H1 (cell line): ENCODE data around the gene TMEM45A. TPM values are rescaled to one million over a fixed set of nuclear protein-coding genes. Genes with fewer than 3 reads are reported as not detected.

ENCODE experiments used
- CTCF ChIA-PET: fragments of 300-600 bp; sonication (Branson Sonifier 250); formaldehyde crosslinking; loops from one replicate; lab custom pipeline; 2021; ENCODE audit not compliant: partially characterized antibody; lab: Charles Lee
- POLR2A ChIA-PET: fragments of 300-600 bp; sonication (Branson Sonifier 250); formaldehyde crosslinking; loops from one replicate; lab custom pipeline; 2021; ENCODE audit warnings: inconsistent platforms; ENCODE audit not compliant: partially characterized antibody; lab: Charles Lee
- DNase-seq, 2 experiments: peaks; one replicate each; pipeline versions ENCODE4 v3.0.0 to v3.0.0-alpha.2; 2010 to 2022; ENCODE audit warnings: low spot score in 2 of 2, low read depth in 1 of 2, mixed read lengths in 1 of 2
- FAIRE-seq: peaks from 2 replicates; lab custom pipeline; 2011; peaks lifted over from hg19 to GRCh38; lab: Jason Lieb, UNC
- H2AFZ ChIP-seq: 2 replicates; pipeline ENCODE4 v1.8.1; 2012; ENCODE audit warnings: low read length, inconsistent platforms
- H2AK5ac ChIP-seq: 2 replicates; pipeline ENCODE4 v1.6.1; 2013; ENCODE audit warnings: low read depth, low read length
- H2BK120ac ChIP-seq: replicated peaks from 2 replicates; pipeline ENCODE3; 2013; ENCODE audit warnings: low read depth, low read length, inconsistent platforms
- H2BK12ac ChIP-seq: 2 replicates; pipeline ENCODE4 v1.6.1; 2013; ENCODE audit warnings: low read depth, low read length
- H2BK15ac ChIP-seq: 2 replicates; pipeline ENCODE4 v1.6.1; 2013; ENCODE audit warnings: low read length
- H2BK20ac ChIP-seq: 2 replicates; pipeline ENCODE4 v1.6.1; 2013; ENCODE audit warnings: low read length
- H2BK5ac ChIP-seq: 2 replicates; pipeline ENCODE4 v1.6.1; 2013; ENCODE audit warnings: low read depth, low read length
- H3K14ac ChIP-seq: 2 replicates; pipeline ENCODE4 v1.6.1; 2013; ENCODE audit warnings: inconsistent platforms; ENCODE audit not compliant: insufficient read length
- H3K18ac ChIP-seq: 2 replicates; pipeline ENCODE4 v1.6.1; 2013; ENCODE audit warnings: low read length; ENCODE audit errors: extremely low read depth
- H3K23ac ChIP-seq: 2 replicates; pipeline ENCODE4 v1.6.1; 2013; ENCODE audit warnings: inconsistent platforms; ENCODE audit not compliant: insufficient read length
- H3K23me2 ChIP-seq: 2 replicates; pipeline ENCODE4 v1.6.1; 2013; ENCODE audit warnings: low read depth, low read length
- H3K27ac ChIP-seq: 2 replicates; pipeline ENCODE4 v1.6.1; 2011; ENCODE audit warnings: low read depth, low read length, inconsistent platforms
- H3K27me3 ChIP-seq, 4 experiments: replicated peaks in 1 of 4; 1 replicate in 1 of 4; 2 replicates in 3 of 4; pipeline versions ENCODE4 v1.6.1 to v1.8.1; 2011 to 2013; ENCODE audit warnings: low read length in 3 of 4, mild to moderate bottlenecking in 3 of 4, inconsistent platforms in 2 of 4, mixed read lengths in 2 of 4, moderate library complexity in 1 of 4; ENCODE audit not compliant: control insufficient read depth in 3 of 4, insufficient read depth in 3 of 4; ENCODE audit errors: extremely low read depth in 1 of 4
- H3K36me3 ChIP-seq, 4 experiments: 2 replicates each; pipeline versions ENCODE4 v1.6.1 to v1.8.1; 2011 to 2013; ENCODE audit warnings: mild to moderate bottlenecking in 4 of 4, low read length in 3 of 4, moderate library complexity in 2 of 4, control low read depth in 1 of 4, inconsistent platforms in 1 of 4; ENCODE audit not compliant: insufficient read depth in 4 of 4, control insufficient read depth in 2 of 4
- H3K4ac ChIP-seq: replicated peaks from 2 replicates; pipeline ENCODE3; 2013; ENCODE audit warnings: low read length, low read depth, mixed read lengths, inconsistent platforms; ENCODE audit not compliant: insufficient read length
- H3K4me1 ChIP-seq, 4 experiments: replicated peaks in 1 of 4; 1 replicate in 1 of 4; 2 replicates in 3 of 4; pipeline versions ENCODE4 v1.6.1 to v1.8.1; 2011 to 2013; ENCODE audit warnings: low read length in 3 of 4, inconsistent platforms in 2 of 4, mixed read lengths in 1 of 4; ENCODE audit not compliant: insufficient read depth in 4 of 4, control insufficient read depth in 3 of 4
- H3K4me2 ChIP-seq, 2 experiments: 2 replicates each; pipeline versions ENCODE4 v1.6.1 to v1.8.1; 2011 to 2013; ENCODE audit warnings: low read depth in 2 of 2, low read length in 2 of 2, control low read depth in 1 of 2, inconsistent platforms in 1 of 2, mild to moderate bottlenecking in 1 of 2; ENCODE audit not compliant: insufficient read depth in 1 of 2
- H3K4me3 ChIP-seq, 4 experiments: fragments of 200-600, 300-600 bp in 1 of 4; sonication (generic), shearing (Covaris generic), sonication (Bioruptor Twin) in 1 of 4; 2 replicates each; pipeline versions ENCODE4 v1.5.1 to v1.8.1; 2011 to 2016; ENCODE audit warnings: low read length in 4 of 4, low read depth in 3 of 4, control low read depth in 2 of 4, inconsistent platforms in 2 of 4, mild to moderate bottlenecking in 2 of 4, mixed read lengths in 1 of 4, moderate library complexity in 1 of 4; ENCODE audit not compliant: insufficient read depth in 2 of 4; ENCODE audit errors: extremely low read depth in 1 of 4
- H3K56ac ChIP-seq: replicated peaks from 2 replicates; pipeline ENCODE3; 2013; ENCODE audit warnings: low read depth, mild to moderate bottlenecking, mixed read lengths, low read length, inconsistent platforms; ENCODE audit not compliant: insufficient read length
- H3K79me1 ChIP-seq: 2 replicates; pipeline ENCODE4 v1.6.1; 2013; ENCODE audit warnings: low read depth, low read length, control low read depth
- H3K79me2 ChIP-seq, 2 experiments: 2 replicates each; pipeline versions ENCODE4 v1.6.1 to v1.8.1; 2012 to 2013; ENCODE audit warnings: low read length in 2 of 2, mild to moderate bottlenecking in 2 of 2, inconsistent platforms in 1 of 2; ENCODE audit not compliant: insufficient read depth in 2 of 2, control insufficient read depth in 1 of 2
- H3K9ac ChIP-seq, 4 experiments: replicated peaks in 1 of 4; 1 replicate in 1 of 4; 2 replicates in 3 of 4; pipeline versions ENCODE4 v1.6.1 to v1.8.1; 2011 to 2013; ENCODE audit warnings: low read depth in 3 of 4, low read length in 3 of 4, control low read depth in 2 of 4, mild to moderate bottlenecking in 2 of 4, moderate library complexity in 2 of 4, inconsistent platforms in 1 of 4; ENCODE audit errors: extremely low read depth in 1 of 4
- H3K9me3 ChIP-seq, 2 experiments: 2 replicates each; pipeline versions ENCODE4 v1.6.1 to v1.8.1; 2012 to 2013; ENCODE audit warnings: mild to moderate bottlenecking in 2 of 2, moderate library complexity in 2 of 2, control low read depth in 1 of 2, inconsistent platforms in 1 of 2, low read depth in 1 of 2, low read length in 1 of 2, mixed read lengths in 1 of 2; ENCODE audit not compliant: insufficient read depth in 2 of 2
- H4K20me1 ChIP-seq, 2 experiments: replicated peaks in 1 of 2; 2 replicates each; pipeline versions ENCODE3 to v1.8.1; 2011 to 2013; ENCODE audit warnings: inconsistent platforms in 2 of 2, low read length in 2 of 2, mild to moderate bottlenecking in 1 of 2; ENCODE audit not compliant: insufficient read depth in 2 of 2, control insufficient read depth in 1 of 2
- H4K5ac ChIP-seq: 2 replicates; pipeline ENCODE4 v1.6.1; 2013; ENCODE audit warnings: low read length, low read depth, mixed read lengths, inconsistent platforms; ENCODE audit not compliant: insufficient read length
- H4K8ac ChIP-seq: 2 replicates; pipeline ENCODE4 v1.8.0; 2013; ENCODE audit warnings: mild to moderate bottlenecking, moderate library complexity, low read length, inconsistent platforms; ENCODE audit not compliant: insufficient read depth; ENCODE audit errors: extremely low read depth
- H4K91ac ChIP-seq: replicated peaks from 2 replicates; pipeline ENCODE3; 2013; ENCODE audit warnings: low read length, mixed read lengths, inconsistent platforms; ENCODE audit not compliant: insufficient read length
- CHD2 ChIP-seq: IDR thresholded peaks from 2 replicates; pipeline ENCODE4 v1.6.1; 2012; ENCODE audit warnings: low read length, improper control_type of control experiment
- WGBS, 2 experiments: shearing (Covaris generic) in 1 of 2; methylation state at CpG; one replicate each; pipeline versions ENCODE4 v1.1.6 to v1.1.7; 2013 to 2015; ENCODE audit warnings: low lambda C conversion rate in 2 of 2, mixed read lengths in 2 of 2, inconsistent platforms in 1 of 2, low coverage in 1 of 2, missing lambda C conversion rate in 1 of 2; ENCODE audit not compliant: insufficient replicate concordance in 2 of 2, insufficient coverage in 1 of 2, insufficient read length in 1 of 2; ENCODE audit errors: extremely low coverage in 1 of 2, missing lambda C conversion rate in 1 of 2; 5-methylcytosine and 5-hydroxymethylcytosine counted together
- polyA plus RNA-seq, 7 experiments: library from polyadenylated mRNA; depleted of rRNA in 3 of 7; stranded (reverse) in 5 of 7; unstranded in 2 of 7; fragments of >200 nt in 5 of 7; fragments of 200-250 nt in 2 of 7; gene quantifications; 1 replicate in 5 of 7; 2 replicates in 1 of 7; 4 replicates in 1 of 7; pipeline versions ENCODE4 v1.2.1 to v1.2.3, GENCODE V29; 2011 to 2013; ENCODE audit warnings: missing spikeins in 2 of 7, mixed read lengths in 2 of 7
- total RNA-seq: library from RNA; stranded (reverse); fragmentation: NEBNext Ultra II Directional; extraction: Animal tissue kit (Norgen Biotek cat#: 25700); gene quantifications from 2 replicates; pipeline ENCODE4 v1.2.1, GENCODE V29; 2021

The TMEM45A gene
- total and polyA plus RNA-seq, 2 of the 8 experiments (the other 6 are each of a cell fraction or from before 2014, with no cell fraction given) = 12.9 to 14.2 TPM

GRCh38 chr3:100517276-100517675 lies 24.9 kb downstream of the TMEM45A start:
- H2BK15ac ChIP-seq = no peak overlapping the region
- no peaks in the 10 kb centered on the region for H3K36me3 ChIP-seq
- no peak overlapping the region for H3K4me2 ChIP-seq
- H3K4me3 ChIP-seq = no peak overlapping the region
- POLR2A ChIA-PET = no interaction called here
- H2BK12ac ChIP-seq = no peak overlapping the region
- H3K18ac ChIP-seq = no peak overlapping the region
- no peak overlapping the region for H3K56ac ChIP-seq
- no peaks in the 10 kb centered on the region for H3K4me1 ChIP-seq
- H3K27me3 ChIP-seq = no peaks in the 10 kb centered on the region
- H3K9ac ChIP-seq = no peak overlapping the region
- no peak overlapping the region for H3K27ac ChIP-seq
- H2BK20ac ChIP-seq = no peak overlapping the region
- H3K79me1 ChIP-seq = no peaks in the 10 kb centered on the region
- H2AFZ ChIP-seq = no peak overlapping the region
- H4K20me1 ChIP-seq = no peaks in the 10 kb centered on the region
- no peak overlapping the region for H4K91ac ChIP-seq
- H3K23ac ChIP-seq = no peak overlapping the region
- 95% methylated on average over 6 of the region's 6 CpGs; no CpG with 5 or more reads in 1 of the 2 experiments for WGBS, 2 experiments
- no peaks in the 10 kb centered on the region for H3K79me2 ChIP-seq
- no peak overlapping the region for H3K14ac ChIP-seq
- no peak for DNase-seq
- no peak overlapping the region for H2BK120ac ChIP-seq
- CTCF ChIA-PET = no interaction called here
- no peaks in the 10 kb centered on the region for H3K9me3 ChIP-seq
- H2AK5ac ChIP-seq = no peak overlapping the region
- H4K5ac ChIP-seq = no peak overlapping the region
- FAIRE-seq = no peak
- TF ChIP-seq CHD2 = no peak
- H2BK5ac ChIP-seq = no peak overlapping the region
- H4K8ac ChIP-seq = no peak overlapping the region
- no peak overlapping the region for H3K4ac ChIP-seq
- peaks cover 2% of the 10 kb centered on the region; the same call in 1 of the 2 replicates for H3K23me2 ChIP-seq
